Liver (tissue), 3 donors: ENCODE data around the gene DSCAML1.

ENCODE experiments used
- CTCF ChIP-seq: fragments of 150-350 bp; IDR thresholded peaks from 2 replicates; pipeline ENCODE4 v1.5.1; 2017; ENCODE audit warnings: improper control_type of control experiment, low read depth, low read length; ENCODE audit not compliant: missing input control
- GABPA ChIP-seq, 2 donors: IDR thresholded peaks in 1 of 2; conservative IDR thresholded peaks in 1 of 2; 2 replicates each; pipeline ENCODE4 v1.6.1; 2016; ENCODE audit warnings: antibody characterized with exemption in 2 of 2, mild to moderate bottlenecking in 1 of 2, moderate library complexity in 1 of 2
- HNF4G ChIP-seq: IDR thresholded peaks from 2 replicates; pipeline ENCODE4 v1.6.1; 2016; ENCODE audit warnings: antibody characterized with exemption
- JUND ChIP-seq, 2 donors: IDR thresholded peaks; 2 replicates each; pipeline ENCODE4 v1.6.1; 2016; ENCODE audit warnings: antibody characterized with exemption in 2 of 2
- MAX ChIP-seq: IDR thresholded peaks from 2 replicates; pipeline ENCODE4 v1.6.1; 2016; ENCODE audit warnings: antibody characterized with exemption
- REST ChIP-seq: IDR thresholded peaks from 2 replicates; pipeline ENCODE4 v1.6.1; 2016; ENCODE audit warnings: antibody characterized with exemption, mild to moderate bottlenecking
- RXRA ChIP-seq, 2 donors: IDR thresholded peaks; 2 replicates each; pipeline ENCODE4 v1.6.1; 2017 to 2018; ENCODE audit warnings: antibody characterized with exemption in 2 of 2, mild to moderate bottlenecking in 1 of 2
- ZBTB33 ChIP-seq: IDR thresholded peaks from 2 replicates; pipeline ENCODE4 v1.6.1; 2016; ENCODE audit warnings: antibody characterized with exemption
- donor health status: healthy.
- donor health status: healthy.

GRCh38 chr11:117688255-117688797 is 108.7 kb downstream of the DSCAML1 start:
- TF ChIP-seq REST, result no peak
- no peak for TF ChIP-seq CTCF
- no peak for TF ChIP-seq JUND (IDR thresholded peaks at IDR 0.05)
- no peak for TF ChIP-seq MAX
- no peak for TF ChIP-seq GABPA (IDR thresholded peaks at IDR 0.05 in 1 of 2, conservative IDR thresholded peaks at IDR 0.05 in 1 of 2)
- no peak for TF ChIP-seq HNF4G
- TF ChIP-seq ZBTB33, result no peak
- TF ChIP-seq RXRA (IDR thresholded peaks at IDR 0.05), result no peak
